Ectodermal cell (in vitro differentiated cells): ENCODE measurements around the gene THOC2. TPM values are rescaled to one million over a fixed set of nuclear protein-coding genes. Genes with fewer than 3 reads are reported as not detected.
"Not testable (repeated sequence)": the region's sequence is repeated elsewhere in the genome, so short reads cannot be mapped to it uniquely, and the experiment has no call there.

Experiments used
- H3K27ac ChIP-seq: 2 replicates; pipeline ENCODE4 v1.7.0; 2013; ENCODE audit warnings: mild to moderate bottlenecking, low read depth, low read length; ENCODE audit not compliant: insufficient read depth, poor library complexity, severe bottlenecking
- H3K27me3 ChIP-seq: 2 replicates; pipeline ENCODE4 v1.7.0; 2013; ENCODE audit warnings: mild to moderate bottlenecking, low read length; ENCODE audit not compliant: insufficient read depth, control insufficient read depth, poor library complexity, severe bottlenecking
- H3K36me3 ChIP-seq: one replicate; pipeline ENCODE4 v1.7.0; 2013; ENCODE audit warnings: low read length; ENCODE audit not compliant: control insufficient read depth, insufficient read depth
- H3K4me1 ChIP-seq: one replicate; pipeline ENCODE4 v1.7.0; 2013; ENCODE audit warnings: low read length; ENCODE audit not compliant: control insufficient read depth, insufficient read depth
- H3K4me3 ChIP-seq: 2 replicates; pipeline ENCODE4 v1.7.0; 2013; ENCODE audit warnings: low read depth, low read length, control low read depth; ENCODE audit not compliant: insufficient read depth
- H3K9me3 ChIP-seq: 2 replicates; pipeline ENCODE4 v1.7.0; 2013; ENCODE audit warnings: mild to moderate bottlenecking, low read length, moderate library complexity; ENCODE audit not compliant: control insufficient read depth
- WGBS, 2 experiments: methylation state at CpG; one replicate each; pipeline ENCODE4 v1.1.7; 2013; ENCODE audit warnings: missing lambda C conversion rate in 2 of 2; 5-methylcytosine and 5-hydroxymethylcytosine counted together
- polyA plus RNA-seq, 4 experiments: library from polyadenylated mRNA; stranded (reverse); fragments of 50-300 nt; gene quantifications; one replicate each; pipeline ENCODE4 v1.2.3, GENCODE V29; 2013

THOC2 gene
- polyA plus RNA-seq (2013, experiment 1 of 4) = 93.7 TPM
- polyA plus RNA-seq (2013, experiment 2 of 4) = 102 TPM
- 75.4 TPM for polyA plus RNA-seq (2013, experiment 3 of 4)
- polyA plus RNA-seq (2013, experiment 4 of 4) = 87.5 TPM

- H3K27me3 ChIP-seq = no peaks in the 10 kb centered on the region
- peak within 1 kb of the TSS; percentile 26 for H3K27ac ChIP-seq
- no peaks in the 10 kb centered on the region for H3K4me1 ChIP-seq
- no peaks in the 10 kb centered on the region for H3K36me3 ChIP-seq
- H3K4me3 ChIP-seq = peak within 1 kb of the TSS; percentile 75
- 3 to 4% methylated on average over 39 to 48 of the region's 49 CpGs for WGBS, 2 experiments
- H3K9me3 ChIP-seq = no peaks in the 10 kb centered on the region
Measured at GRCh38 chrX:123732670-123733363, at the start of gene THOC2. Gene THOC2 (minus strand): TSS chrX:123733052. CDS start chrX:123733022, 30 bp downstream.

DNA sequence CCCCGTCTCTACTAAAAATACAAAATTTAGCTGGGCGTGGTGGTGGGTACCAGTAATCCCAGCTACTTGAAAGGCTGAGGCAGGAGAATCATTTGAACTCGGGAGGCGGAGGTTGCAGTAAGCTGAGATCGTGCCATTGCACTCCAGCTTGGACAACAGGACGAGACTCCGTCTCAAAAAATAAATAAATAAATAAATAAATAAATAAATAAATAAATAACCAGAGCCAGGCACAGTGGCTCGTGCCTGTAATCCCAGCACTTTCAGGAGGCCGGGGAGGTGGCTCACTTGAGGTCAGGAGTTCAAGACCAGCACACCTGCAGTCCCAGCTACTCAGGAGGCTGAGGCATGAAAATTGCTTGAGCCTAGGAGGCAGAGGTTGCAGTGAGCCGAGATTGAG lies 48.9 kb upstream of the THOC2 start:
- WGBS, 2 experiments = 86 to 93% methylated on average over 7 to 8 of the region's 10 CpGs
- H3K4me3 ChIP-seq = not testable (repeated sequence)

DNA sequence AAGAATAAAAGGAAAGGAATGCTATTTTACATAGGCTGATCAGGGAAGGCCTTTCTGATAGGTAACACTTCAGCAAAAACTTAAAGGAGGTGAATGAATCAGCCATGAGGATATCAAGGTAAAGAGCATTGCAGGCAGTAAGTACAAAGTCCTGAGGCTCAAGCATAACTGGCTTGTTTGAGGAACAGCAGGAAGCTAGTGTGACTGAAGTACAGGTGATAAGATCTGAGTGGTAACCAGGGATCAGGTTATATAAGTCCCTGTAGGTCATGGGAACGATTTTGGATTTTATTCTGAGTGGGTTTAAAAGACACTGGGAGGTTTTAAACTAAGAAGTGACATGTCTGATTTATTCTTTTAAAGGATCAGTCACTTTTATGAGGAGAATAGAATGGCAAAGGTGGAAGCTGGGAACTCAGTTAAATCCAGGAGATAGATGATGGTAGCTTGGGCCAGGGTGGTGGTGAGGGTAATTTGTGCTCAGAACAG lies 47.1 kb upstream of the THOC2 start:
- Histone ChIP-seq H3K4me1 (no peaks in the 10 kb centered on the region), H3K36me3 (no peaks in the 10 kb centered on the region), H3K9me3 (no peaks in the 10 kb centered on the region), H3K27ac (no peak overlapping the region), H3K27me3 (no peaks in the 10 kb centered on the region), H3K4me3 (no peak overlapping the region)
- 84 to 88% methylated on average over 1 of the region's 1 CpG for WGBS, 2 experiments

More for the DNA sequence above, 48.9 kb upstream of the THOC2 start:
- not testable (repeated sequence) for H3K27me3 ChIP-seq, H3K9me3 ChIP-seq, H3K4me1 ChIP-seq, H3K36me3 ChIP-seq, H3K27ac ChIP-seq

GRCh38 chrX:123773258-123773988 lies 40.6 kb upstream of the THOC2 start:
- no peaks in the 10 kb centered on the region for H3K27me3 ChIP-seq
- H3K36me3 ChIP-seq = no peaks in the 10 kb centered on the region

DNA sequence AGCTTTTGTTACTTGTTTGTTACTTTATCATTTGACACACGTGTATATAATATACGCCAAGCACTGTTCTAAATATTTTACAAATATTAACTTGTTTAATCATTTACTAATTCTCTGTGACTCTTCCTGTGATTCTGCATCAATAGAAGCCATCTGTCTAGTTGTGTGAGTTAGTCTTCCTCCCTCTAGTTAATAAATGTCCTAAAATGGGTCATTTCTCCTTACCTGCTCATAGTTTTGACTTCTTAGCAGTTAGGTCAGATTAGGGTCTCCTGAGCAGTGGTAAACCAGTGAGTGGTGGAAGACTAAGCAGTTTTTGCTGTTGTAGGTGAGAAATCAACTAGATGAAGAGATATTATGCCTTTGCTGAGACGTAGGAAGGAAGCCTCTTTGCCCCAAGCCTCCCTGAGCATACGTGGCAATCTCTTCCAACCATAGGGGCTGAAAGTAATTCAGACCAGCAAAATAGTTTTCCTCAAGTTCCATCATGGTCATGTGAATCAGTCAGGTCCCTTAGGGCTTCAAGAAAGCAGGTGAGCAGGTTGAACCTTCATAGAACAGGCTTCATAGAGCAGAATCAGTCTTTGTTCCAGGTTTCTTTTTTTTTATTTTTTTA lies 38.7 kb upstream of the THOC2 start:
- 84 to 87% methylated on average over 2 to 3 of the region's 4 CpGs for WGBS, 2 experiments
- no peaks in the 10 kb centered on the region for H3K9me3 ChIP-seq
- H3K27me3 ChIP-seq = no peaks in the 10 kb centered on the region
- H3K4me1 ChIP-seq = no peaks in the 10 kb centered on the region
- no peak overlapping the region for H3K4me3 ChIP-seq
- H3K36me3 ChIP-seq = no peaks in the 10 kb centered on the region
- no peak overlapping the region for H3K27ac ChIP-seq

More at GRCh38 chrX:123773258-123773988, 40.6 kb upstream of the THOC2 start:
- Histone ChIP-seq H3K4me1 (no peaks in the 10 kb centered on the region), H3K9me3 (no peaks in the 10 kb centered on the region), H3K27ac (no peak overlapping the region), H3K4me3 (no peak overlapping the region)
- 97 to 98% methylated on average over 4 of the region's 4 CpGs for WGBS, 2 experiments

DNA sequence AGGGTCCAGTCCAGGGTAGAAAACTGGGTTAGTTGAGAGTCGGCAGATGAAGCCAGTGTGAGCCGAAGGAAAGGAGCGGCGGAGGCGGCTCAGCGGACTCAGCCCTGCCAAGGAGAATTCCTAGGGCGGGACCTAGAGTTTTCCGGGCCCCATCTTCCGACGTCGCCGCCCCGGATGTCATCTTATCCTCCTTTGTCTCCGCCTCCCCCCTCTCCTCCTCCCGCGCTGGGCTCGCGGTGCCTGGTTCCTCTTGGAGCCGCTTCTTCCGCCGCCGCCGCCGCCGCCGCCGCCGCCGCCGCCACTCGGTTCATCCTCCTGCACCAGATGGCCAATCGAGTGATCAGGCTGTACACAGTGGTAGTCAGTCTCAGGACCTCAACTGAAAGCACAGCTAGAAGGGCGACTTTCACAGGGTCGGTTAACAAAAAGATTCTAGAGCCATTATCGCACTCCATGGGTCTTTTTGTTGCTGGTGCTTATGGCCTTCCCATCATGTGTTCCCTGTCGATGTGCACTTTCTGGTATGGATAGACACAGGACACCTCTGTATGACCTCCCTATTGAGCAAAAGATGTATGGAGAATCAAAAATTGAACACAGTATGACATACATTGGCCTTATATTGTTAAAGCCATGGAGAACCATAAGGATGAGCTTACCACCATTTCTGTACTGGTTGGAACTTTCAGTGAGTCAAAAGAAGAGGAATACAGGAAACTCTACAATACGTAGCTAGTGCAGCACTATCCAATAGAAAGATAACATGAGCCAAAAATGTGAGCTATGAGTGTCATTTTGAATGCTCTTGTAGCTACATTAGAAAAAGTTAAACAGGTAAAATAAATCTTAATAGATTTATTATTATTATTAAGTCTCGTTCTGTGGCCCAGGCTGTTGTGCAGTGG lies 32.4 kb upstream of the THOC2 start:
- 3 to 8% methylated on average over 36 to 38 of the region's 38 CpGs for WGBS, 2 experiments
- H3K27ac ChIP-seq = no peak overlapping the region
- no peaks in the 10 kb centered on the region for H3K27me3 ChIP-seq
- no peaks in the 10 kb centered on the region for H3K9me3 ChIP-seq
- no peaks in the 10 kb centered on the region for H3K4me1 ChIP-seq
- H3K4me3 ChIP-seq = peak overlapping the region; percentile 38
- H3K36me3 ChIP-seq = no peaks in the 10 kb centered on the region

DNA sequence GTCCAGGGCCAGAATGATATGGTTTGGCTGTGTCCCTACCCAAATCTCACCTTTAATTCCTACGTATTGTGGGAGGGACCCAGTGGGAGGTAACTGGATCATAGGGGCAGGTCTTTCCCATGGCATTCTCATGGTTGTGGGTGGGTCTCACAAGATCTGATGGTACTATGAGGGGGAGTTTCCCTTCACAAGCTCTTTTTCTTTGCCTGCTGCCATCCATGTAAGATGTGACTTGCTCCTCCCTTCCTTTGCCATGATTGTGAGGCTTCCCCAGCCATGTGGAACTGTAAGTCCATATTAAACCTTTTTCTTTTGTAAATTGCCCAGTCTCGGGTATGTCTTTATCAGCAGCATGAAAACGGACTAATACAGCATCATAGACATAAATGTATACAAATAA lies 27.0 kb upstream of the THOC2 start:
- H3K4me1 ChIP-seq, H3K27me3 ChIP-seq, H3K36me3 ChIP-seq, H3K9me3 ChIP-seq, H3K27ac ChIP-seq, H3K4me3 ChIP-seq: not testable (repeated sequence)
- WGBS, 2 experiments = 100% methylated on average over 1 of the region's 3 CpGs

DNA sequence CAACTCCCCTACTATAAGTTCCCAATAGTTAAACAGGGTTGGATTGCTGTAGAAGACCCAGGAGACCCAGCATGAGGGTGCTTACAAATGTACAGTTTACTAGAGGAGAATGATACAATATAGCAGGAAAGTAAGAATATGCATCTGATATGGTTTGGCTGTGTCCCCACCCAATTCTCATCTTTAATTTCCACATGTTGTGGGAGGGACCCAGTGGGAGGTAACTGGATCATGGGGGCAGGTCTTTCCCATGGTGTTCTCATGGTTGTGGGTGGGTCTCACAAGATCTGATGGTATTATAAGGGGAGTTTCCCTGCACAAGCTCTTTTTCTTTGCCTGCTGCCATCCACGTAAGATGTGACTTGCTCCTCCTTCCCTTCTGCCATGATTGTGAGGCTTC lies 24.9 kb upstream of the THOC2 start:
- 82 to 100% methylated on average over 1 of the region's 1 CpG for WGBS, 2 experiments
- H3K4me1 ChIP-seq, H3K36me3 ChIP-seq, H3K27ac ChIP-seq, H3K27me3 ChIP-seq, H3K9me3 ChIP-seq, H3K4me3 ChIP-seq: not testable (repeated sequence)

- Histone ChIP-seq H3K9me3 (no peaks in the 10 kb centered on the region), H3K4me3 (no peak overlapping the region), H3K27me3 (no peaks in the 10 kb centered on the region), H3K27ac (no peak overlapping the region), H3K4me1 (no peaks in the 10 kb centered on the region), H3K36me3 (no peaks in the 10 kb centered on the region)
Measured at GRCh38 chrX:123756320-123756719, 23.5 kb upstream of the THOC2 start.
